Measurements from ENCODE around the gene PCDHA3. TPM values are rescaled to one million over a fixed set of nuclear protein-coding genes. Genes with fewer than 3 reads are reported as not detected.
"Not testable (repeated sequence)": the region's sequence is repeated elsewhere in the genome, so short reads cannot be mapped to it uniquely, and the experiment has no call there.

PCDHA3 gene
- total and polyA plus RNA-seq, 2 experiments from 2014 or later = 0.05 TPM; not detected in 1

DNA sequence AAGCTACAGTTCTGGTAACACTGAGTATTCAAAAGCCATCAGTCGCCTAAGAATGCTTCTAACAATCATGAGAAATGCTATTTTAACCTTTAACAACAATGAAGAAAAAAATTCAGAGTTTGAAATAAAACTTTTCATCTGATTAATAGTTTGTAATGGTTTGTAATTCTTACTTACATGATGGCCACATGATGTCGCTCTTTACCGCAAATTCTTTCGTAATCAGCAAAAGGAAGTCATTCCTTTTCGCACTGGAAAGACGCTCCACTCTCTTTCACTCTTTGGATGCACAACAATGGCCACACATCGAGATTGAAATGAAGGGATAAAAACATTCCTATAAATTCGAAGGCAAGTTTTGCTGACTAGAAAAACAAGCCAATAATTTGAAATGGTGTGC lies 33.1 kb downstream of the PCDHA3 start, which contains the start of gene PCDHA7:
Gene PCDHA7 (plus strand): TSS at position 277 of the 400 bp plus-strand sequence. CDS start 115 bp downstream, at position 392.
- Histone ChIP-seq H3K27ac (no peak within 1 kb of the TSS), H3K79me2 (ENCODE audit: insufficient read depth) (no peaks in the 10 kb centered on the region), H4K20me1 (ENCODE audit: insufficient read depth) (no peaks in the 10 kb centered on the region), H3K36me3 (ENCODE audit: low read depth) (no peaks in the 10 kb centered on the region), H3K9me2 (ENCODE audit: insufficient read depth) (no peaks in the 10 kb centered on the region), H3F3A (ENCODE audit: insufficient read depth) (no peaks in the 10 kb centered on the region), H3K4me1 (ENCODE audit: insufficient read depth) (no peaks in the 10 kb centered on the region), H3K9me3 (ENCODE audit: low read depth) (no peaks in the 10 kb centered on the region), H2AFZ (peak within 1 kb of the TSS; percentile 8; the same call in 1 of the 2 replicates), H3K4me3 (peak within 1 kb of the TSS; percentile 9; the same call in 1 of the 2 replicates), H3K9ac (no peak within 1 kb of the TSS), H3K27me3 (replicated peaks; ENCODE audit: insufficient read depth) (no peaks in the 10 kb centered on the region), H3K4me2 (ENCODE audit: unreplicated experiment) (no peak within 1 kb of the TSS)
- WGBS, 2 experiments (ENCODE audit: low coverage in 1 of 2, low lambda C conversion rate in 2 of 2, missing lambda C conversion rate in 2 of 2) = 10 to 11% methylated on average over 8 of the region's 8 CpGs
- in situ Hi-C loops (cut with MboI) = no loop called here
- TF ChIP-seq EZH2 (IDR thresholded peaks at IDR 0.05; ENCODE audit: insufficient read depth, poor library complexity, severe bottlenecking) (no peak), EZH2phosphoT487 (IDR thresholded peaks at IDR 0.05; ENCODE audit: insufficient read depth, low read depth) (no peak)
- DNase-seq = peak; percentile 26

DNA sequence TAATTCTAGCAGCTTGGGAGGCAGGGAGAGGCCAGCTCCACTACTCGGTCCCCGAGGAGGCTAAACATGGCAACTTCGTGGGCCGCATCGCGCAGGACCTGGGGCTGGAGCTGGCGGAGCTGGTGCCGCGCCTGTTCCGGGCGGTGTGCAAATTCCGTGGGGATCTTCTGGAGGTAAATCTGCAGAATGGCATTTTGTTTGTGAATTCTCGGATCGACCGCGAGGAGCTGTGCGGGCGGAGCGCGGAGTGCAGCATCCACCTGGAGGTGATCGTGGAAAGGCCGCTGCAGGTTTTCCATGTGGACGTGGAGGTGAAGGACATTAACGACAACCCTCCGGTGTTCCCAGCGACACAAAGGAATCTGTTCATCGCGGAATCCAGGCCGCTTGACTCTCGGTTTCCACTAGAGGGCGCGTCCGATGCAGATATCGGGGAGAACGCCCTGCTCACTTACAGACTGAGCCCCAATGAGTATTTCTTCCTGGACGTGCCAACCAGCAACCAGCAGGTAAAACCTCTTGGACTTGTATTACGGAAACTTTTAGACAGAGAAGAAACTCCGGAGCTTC lies 33.7 kb downstream of the PCDHA3 start:
- WGBS, 2 experiments (ENCODE audit: low coverage in 1 of 2, low lambda C conversion rate in 2 of 2, missing lambda C conversion rate in 2 of 2) = 19 to 24% methylated on average over 30 to 34 of the region's 38 CpGs
- H3F3A ChIP-seq (ENCODE audit: insufficient read depth); H3K4me1 ChIP-seq (ENCODE audit: insufficient read depth); H3K9me3 ChIP-seq (ENCODE audit: low read depth); H3K9me2 ChIP-seq (ENCODE audit: insufficient read depth); DNase-seq; in situ Hi-C loops (cut with MboI); H3K27ac ChIP-seq; H4K20me1 ChIP-seq (ENCODE audit: insufficient read depth); H3K4me2 ChIP-seq (ENCODE audit: unreplicated experiment); H3K27me3 ChIP-seq (replicated peaks; ENCODE audit: insufficient read depth); H3K36me3 ChIP-seq (ENCODE audit: low read depth); H3K79me2 ChIP-seq (ENCODE audit: insufficient read depth); H3K9ac ChIP-seq: not testable (repeated sequence)
- H3K4me3 ChIP-seq = peak overlapping the region; percentile 9; the same call in 1 of the 2 replicates
- H2AFZ ChIP-seq = peak overlapping the region; percentile 8; the same call in 1 of the 2 replicates

DNA sequence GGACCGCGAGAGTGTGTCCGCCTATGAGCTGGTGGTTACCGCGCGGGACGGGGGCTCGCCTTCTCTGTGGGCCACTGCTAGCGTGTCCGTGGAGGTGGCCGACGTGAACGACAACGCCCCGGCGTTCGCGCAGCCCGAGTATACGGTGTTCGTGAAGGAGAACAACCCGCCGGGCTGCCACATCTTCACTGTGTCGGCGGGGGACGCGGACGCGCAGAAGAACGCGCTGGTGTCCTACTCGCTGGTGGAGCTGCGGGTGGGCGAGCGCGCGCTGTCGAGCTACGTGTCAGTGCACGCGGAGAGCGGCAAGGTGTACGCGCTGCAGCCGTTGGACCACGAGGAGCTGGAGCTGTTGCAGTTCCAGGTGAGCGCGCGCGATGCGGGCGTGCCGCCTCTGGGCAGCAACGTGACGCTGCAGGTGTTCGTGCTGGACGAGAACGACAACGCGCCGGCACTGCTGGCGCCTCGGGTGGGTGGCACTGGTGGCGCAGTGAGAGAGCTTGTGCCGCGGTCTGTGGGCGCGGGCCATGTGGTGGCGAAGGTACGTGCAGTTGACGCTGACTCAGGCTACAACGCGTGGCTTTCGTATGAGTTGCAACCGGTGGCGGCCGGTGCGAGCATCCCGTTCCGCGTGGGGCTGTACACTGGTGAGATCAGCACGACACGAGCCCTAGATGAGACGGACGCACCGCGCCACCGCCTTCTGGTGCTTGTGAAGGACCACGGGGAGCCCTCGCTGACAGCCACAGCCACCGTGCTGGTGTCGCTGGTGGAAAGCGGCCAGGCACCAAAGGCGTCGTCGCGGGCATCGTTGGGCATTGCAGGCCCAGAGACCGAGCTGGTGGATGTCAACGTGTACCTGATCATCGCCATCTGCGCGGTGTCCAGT lies 35.0 kb downstream of the PCDHA3 start:
- Histone ChIP-seq H3K9ac (no peak overlapping the region), H3K27me3 (replicated peaks; ENCODE audit: insufficient read depth) (no peaks in the 10 kb centered on the region), H3K79me2 (ENCODE audit: insufficient read depth) (no peaks in the 10 kb centered on the region), H3F3A (ENCODE audit: insufficient read depth) (no peaks in the 10 kb centered on the region), H3K36me3 (ENCODE audit: low read depth) (no peaks in the 10 kb centered on the region), H3K4me1 (ENCODE audit: insufficient read depth) (no peaks in the 10 kb centered on the region), H3K9me3 (ENCODE audit: low read depth) (no peaks in the 10 kb centered on the region), H2AFZ (no peak overlapping the region), H3K27ac (no peak overlapping the region), H4K20me1 (ENCODE audit: insufficient read depth) (no peaks in the 10 kb centered on the region), H3K9me2 (ENCODE audit: insufficient read depth) (no peaks in the 10 kb centered on the region), H3K4me2 (ENCODE audit: unreplicated experiment) (no peak overlapping the region), H3K4me3 (no peak overlapping the region)
- WGBS, 2 experiments (ENCODE audit: low coverage in 1 of 2, low lambda C conversion rate in 2 of 2, missing lambda C conversion rate in 2 of 2) = 49 to 50% methylated on average over 80 to 99 of the region's 103 CpGs
- DNase-seq = no peak
- TF ChIP-seq EZH2phosphoT487 (IDR thresholded peaks at IDR 0.05; ENCODE audit: insufficient read depth, low read depth) (no peak), EZH2 (IDR thresholded peaks at IDR 0.05; ENCODE audit: insufficient read depth, poor library complexity, severe bottlenecking) (no peak)
- in situ Hi-C loops (cut with MboI) = no loop called here

DNA sequence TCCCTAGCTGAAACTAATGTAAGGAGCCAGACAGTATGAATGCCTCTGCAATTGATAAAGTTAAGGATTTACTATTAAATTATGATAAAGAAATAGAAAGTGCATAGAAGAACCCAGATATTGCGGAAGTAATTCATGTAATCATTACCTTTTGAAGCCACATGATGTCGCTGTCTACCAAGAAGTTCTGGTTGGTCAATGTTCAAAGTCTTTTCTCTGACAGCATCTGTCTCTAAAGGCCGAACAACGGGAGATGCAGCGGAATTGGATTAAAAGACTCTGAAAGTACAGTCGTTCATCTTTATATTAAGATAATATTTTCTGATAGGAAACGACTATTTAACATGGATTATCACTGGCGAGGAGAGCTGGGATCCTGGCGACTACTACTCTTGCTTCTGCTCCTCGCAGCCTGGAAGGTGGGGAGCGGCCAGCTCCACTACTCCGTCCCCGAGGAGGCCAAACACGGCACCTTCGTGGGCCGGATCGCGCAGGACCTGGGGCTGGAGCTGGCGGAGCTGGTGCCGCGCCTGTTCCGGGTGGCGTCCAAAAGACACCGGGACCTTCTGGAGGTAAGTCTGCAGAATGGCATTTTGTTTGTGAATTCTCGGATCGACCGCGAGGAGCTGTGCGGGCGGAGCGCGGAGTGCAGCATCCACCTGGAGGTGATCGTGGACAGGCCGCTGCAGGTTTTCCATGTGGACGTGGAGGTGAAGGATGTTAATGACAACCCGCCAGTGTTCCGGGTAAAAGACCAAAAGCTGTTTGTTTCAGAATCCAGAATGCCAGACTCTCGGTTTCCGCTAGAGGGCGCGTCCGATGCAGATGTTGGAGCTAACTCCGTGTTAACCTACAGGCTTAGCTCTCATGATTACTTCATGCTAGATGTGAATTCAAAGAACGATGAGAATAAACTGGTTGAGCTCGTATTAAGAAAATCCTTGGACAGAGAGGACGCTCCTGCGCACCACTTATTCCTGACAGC lies 40.4 kb downstream of the PCDHA3 start, which contains the start of gene PCDHA8:
Gene PCDHA8 (plus strand): TSS at position 210 of the 985 bp plus-strand sequence. CDS start 135 bp downstream, at position 345.
- WGBS, 2 experiments (ENCODE audit: low coverage in 1 of 2, low lambda C conversion rate in 2 of 2, missing lambda C conversion rate in 2 of 2) = 26 to 28% methylated on average over 47 of the region's 47 CpGs

More for the DNA sequence above, 40.4 kb downstream of the PCDHA3 start, which contains the start of gene PCDHA8:
- TF ChIP-seq EZH2 (IDR thresholded peaks at IDR 0.05; ENCODE audit: insufficient read depth, poor library complexity, severe bottlenecking) = no peak
- TF ChIP-seq EZH2phosphoT487 (IDR thresholded peaks at IDR 0.05; ENCODE audit: insufficient read depth, low read depth) = no peak
- peak; percentile 10 for DNase-seq
- Histone ChIP-seq H3K79me2 (ENCODE audit: insufficient read depth) (no peaks in the 10 kb centered on the region), H4K20me1 (ENCODE audit: insufficient read depth) (no peaks in the 10 kb centered on the region), H3K4me2 (ENCODE audit: unreplicated experiment) (no peak within 1 kb of the TSS), H3K27ac (no peak within 1 kb of the TSS), H3K9me3 (ENCODE audit: low read depth) (no peaks in the 10 kb centered on the region), H3F3A (ENCODE audit: insufficient read depth) (no peaks in the 10 kb centered on the region), H3K27me3 (replicated peaks; ENCODE audit: insufficient read depth) (no peaks in the 10 kb centered on the region), H3K4me1 (ENCODE audit: insufficient read depth) (no peaks in the 10 kb centered on the region), H2AFZ (no peak within 1 kb of the TSS), H3K36me3 (ENCODE audit: low read depth) (no peaks in the 10 kb centered on the region), H3K9ac (no peak within 1 kb of the TSS), H3K9me2 (ENCODE audit: insufficient read depth) (no peaks in the 10 kb centered on the region), H3K4me3 (no peak within 1 kb of the TSS)
- in situ Hi-C loops (cut with MboI) = no loop called here
